ENCODE measurements around the gene TUG1. TPM values are rescaled to one million over a fixed set of nuclear protein-coding genes. Genes with fewer than 3 reads are reported as not detected.
A peak's percentile ranks its signal among the peaks of the same experiment; 100 is the strongest.

The TUG1 gene
- total and polyA plus RNA-seq, 3 experiments from 2014 or later, result 21.3 to 49.9 (median 46.6) TPM

- ChIA-PET POLR2A (interaction anchor here (0.6 to 2.6 kb wide), 6 partner anchors 18 to 517 kb away, joined by 3 to 15 read pairs (median 4); partner anchors contain the start of genes MORC2 and TUG1), CTCF (interaction anchor here (0.6 to 2.3 kb wide), 7 partner anchors 17 to 306 kb away, joined by 3 to 9 read pairs (median 3); partner anchors contain the start of genes MORC2 and TUG1)
- Histone ChIP-seq H3K4me1 (ENCODE audit: insufficient read depth, low read length) (peaks cover 92% of the 10 kb centered on the region), H3K27me3 (ENCODE audit: insufficient read depth, low read length, poor library complexity, severe bottlenecking) (no peaks in the 10 kb centered on the region), H3K36me3 (ENCODE audit: insufficient read depth, low read length) (peaks cover 45% of the 10 kb centered on the region), H3K9me3 (ENCODE audit: low read length) (no peaks in the 10 kb centered on the region), H3K27ac (ENCODE audit: low read depth, low read length) (peak overlapping the region; percentile 17), H3K4me3 (ENCODE audit: low read length) (peak overlapping the region; percentile 63)
- H3K4me1 Mint-ChIP-seq, result peaks cover 67 to 83% (median 77%) of the 10 kb centered on the region in 3 donors
- peak overlapping the region; percentile 83 to 96 (median 92) for H3K27ac Mint-ChIP-seq
- peak overlapping the region; percentile 78 to 92 (median 87) for H3K4me3 Mint-ChIP-seq
- DNase-seq, result peak in 4 of 5 donors; percentile 16 to 62 (median 49)
- H3K27me3 Mint-ChIP-seq, result no peaks in the 10 kb centered on the region
- peaks cover 26 to 86% (median 30%) of the 10 kb centered on the region in 3 donors for H3K36me3 Mint-ChIP-seq
- no peaks in the 10 kb centered on the region for H3K9me3 Mint-ChIP-seq
Observed at GRCh38 chr22:30940685-30941362, 28.2 kb upstream of the TUG1 start.

- H3K4me3 ChIP-seq (ENCODE audit: low read length), result peak overlapping the region; percentile 63
- CTCF ChIA-PET, result interaction anchor here (0.6 to 1.6 kb wide), 3 partner anchors 18 to 307 kb away, joined by 3 to 9 read pairs (median 6); partner anchors contain the start of genes MORC2 and TUG1
- Mint-ChIP-seq H3K27ac (peak overlapping the region; percentile 84 to 96 (median 92)), H3K9me3 (no peaks in the 10 kb centered on the region), H3K36me3 (peaks cover 26 to 86% (median 29%) of the 10 kb centered on the region in 3 donors), H3K27me3 (no peaks in the 10 kb centered on the region), H3K4me3 (peak overlapping the region; percentile 78 to 92 (median 87)), H3K4me1 (peaks cover 65 to 77% (median 75%) of the 10 kb centered on the region in 3 donors)
- H3K36me3 ChIP-seq (ENCODE audit: insufficient read depth, low read length), result peaks cover 45% of the 10 kb centered on the region
- no peaks in the 10 kb centered on the region for H3K27me3 ChIP-seq (ENCODE audit: insufficient read depth, low read length, poor library complexity, severe bottlenecking)
- H3K27ac ChIP-seq (ENCODE audit: low read depth, low read length), result no peak overlapping the region
- POLR2A ChIA-PET, result interaction anchor here (0.6 to 2.6 kb wide), 4 partner anchors 18 to 349 kb away, joined by 3 to 15 read pairs (median 6); partner anchors contain the start of genes MORC2 and TUG1
- peak in 1 of 5 donors; percentile 26 for DNase-seq
- peaks cover 88% of the 10 kb centered on the region for H3K4me1 ChIP-seq (ENCODE audit: insufficient read depth, low read length)
- H3K9me3 ChIP-seq (ENCODE audit: low read length), result no peaks in the 10 kb centered on the region
Observed at GRCh38 chr22:30941363-30941740, 27.7 kb upstream of the TUG1 start.

GRCh38 chr22:30943368-30943767 lies 25.7 kb upstream of the TUG1 start:
- Histone ChIP-seq H3K4me1 (ENCODE audit: insufficient read depth, low read length) (peaks cover 80% of the 10 kb centered on the region), H3K9me3 (ENCODE audit: low read length) (no peaks in the 10 kb centered on the region), H3K4me3 (ENCODE audit: low read length) (no peak overlapping the region), H3K36me3 (ENCODE audit: insufficient read depth, low read length) (peaks cover 28% of the 10 kb centered on the region), H3K27ac (ENCODE audit: low read depth, low read length) (no peak overlapping the region), H3K27me3 (ENCODE audit: insufficient read depth, low read length, poor library complexity, severe bottlenecking) (no peaks in the 10 kb centered on the region)
- Mint-ChIP-seq H3K4me3 (peak overlapping the region; percentile 12 to 80 (median 43)), H3K4me1 (peaks cover 56 to 65% (median 64%) of the 10 kb centered on the region in 3 donors), H3K27me3 (no peaks in the 10 kb centered on the region), H3K9me3 (no peaks in the 10 kb centered on the region), H3K27ac (peak overlapping the region; percentile 19 to 85 (median 76)), H3K36me3 (peaks cover 21 to 75% (median 30%) of the 10 kb centered on the region in 3 donors)
- DNase-seq, result peak; percentile 45 to 81 (median 59)
- ChIA-PET POLR2A (no interaction called here), CTCF (no interaction called here)

GRCh38 chr22:30944986-30945385 lies 24.1 kb upstream of the TUG1 start:
- H3K27me3 ChIP-seq (ENCODE audit: insufficient read depth, low read length, poor library complexity, severe bottlenecking), result no peaks in the 10 kb centered on the region
- DNase-seq, result no peak
- peaks cover 45 to 56% (median 51%) of the 10 kb centered on the region in 3 donors for H3K4me1 Mint-ChIP-seq
- no peak overlapping the region for H3K27ac ChIP-seq (ENCODE audit: low read depth, low read length)
- no peaks in the 10 kb centered on the region for H3K27me3 Mint-ChIP-seq
- peak overlapping the region in 2 of 8 donors; percentile 4 to 62 for H3K27ac Mint-ChIP-seq
- peaks cover 69% of the 10 kb centered on the region for H3K4me1 ChIP-seq (ENCODE audit: insufficient read depth, low read length)
- POLR2A ChIA-PET, result no interaction called here
- H3K4me3 Mint-ChIP-seq, result peak overlapping the region in 2 of 7 donors; percentile 25 to 38
- H3K4me3 ChIP-seq (ENCODE audit: low read length), result no peak overlapping the region
- H3K9me3 ChIP-seq (ENCODE audit: low read length), result no peaks in the 10 kb centered on the region
- CTCF ChIA-PET, result interaction anchor here (0.9 to 2.2 kb wide), 6 partner anchors 21 to 267 kb away, joined by 3 to 7 read pairs (median 3); partner anchors contain the start of gene LIMK2
- H3K9me3 Mint-ChIP-seq, result no peaks in the 10 kb centered on the region
- peaks cover 31% of the 10 kb centered on the region for H3K36me3 ChIP-seq (ENCODE audit: insufficient read depth, low read length)
- H3K36me3 Mint-ChIP-seq, result peaks cover 27 to 72% (median 29%) of the 10 kb centered on the region in 3 donors

DNA sequence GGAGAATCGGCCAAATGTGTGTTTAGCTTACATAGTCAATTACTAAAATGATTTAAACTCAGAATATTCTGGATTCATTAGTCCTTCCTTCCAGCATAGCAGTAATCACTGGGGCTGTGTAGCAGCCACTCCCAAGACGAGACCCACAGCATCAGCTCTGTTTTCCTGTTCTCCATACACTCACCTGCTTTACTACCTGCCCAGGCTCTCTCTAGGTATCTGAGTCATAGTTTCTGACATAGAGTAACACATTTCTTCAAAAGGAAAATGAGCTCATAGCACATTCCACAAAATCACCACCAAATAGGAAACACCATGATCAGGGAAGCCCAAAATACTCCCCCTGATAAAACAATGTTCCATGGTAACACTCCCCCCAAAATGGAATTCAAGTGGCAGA lies 23.4 kb upstream of the TUG1 start:
- CTCF ChIA-PET, result interaction anchor here (0.7 to 2.2 kb wide), 8 partner anchors 10 to 266 kb away, joined by 3 to 7 read pairs (median 3); partner anchors contain the start of genes LIMK2, MORC2 and TUG1
- POLR2A ChIA-PET, result interaction anchor here (0.7 kb wide), 1 partner anchor 23 kb away, joined by 3 read pairs; the partner anchor contains the start of genes MORC2 and TUG1
- H3K36me3 Mint-ChIP-seq, result peaks cover 27 to 72% (median 34%) of the 10 kb centered on the region in 3 donors
- Histone ChIP-seq H3K27me3 (ENCODE audit: insufficient read depth, low read length, poor library complexity, severe bottlenecking) (no peaks in the 10 kb centered on the region), H3K27ac (ENCODE audit: low read depth, low read length) (no peak overlapping the region), H3K9me3 (ENCODE audit: low read length) (no peaks in the 10 kb centered on the region), H3K4me1 (ENCODE audit: insufficient read depth, low read length) (peaks cover 63% of the 10 kb centered on the region), H3K4me3 (ENCODE audit: low read length) (no peak overlapping the region), H3K36me3 (ENCODE audit: insufficient read depth, low read length) (peaks cover 31% of the 10 kb centered on the region)
- peaks cover 40 to 49% (median 47%) of the 10 kb centered on the region in 3 donors for H3K4me1 Mint-ChIP-seq
- no peak overlapping the region for H3K4me3 Mint-ChIP-seq
- H3K27me3 Mint-ChIP-seq, result no peaks in the 10 kb centered on the region
- no peaks in the 10 kb centered on the region for H3K9me3 Mint-ChIP-seq
- H3K27ac Mint-ChIP-seq, result peak overlapping the region in 5 of 8 donors; percentile 8 to 62 (median 22)
- no peak for DNase-seq

- Mint-ChIP-seq H3K27me3 (peaks cover 0 to 1% of the 10 kb centered on the region in 2 donors), H3K36me3 (peaks cover 27 to 72% (median 35%) of the 10 kb centered on the region in 3 donors), H3K27ac (peak overlapping the region in 2 of 8 donors; percentile 31 to 92), H3K4me1 (peaks cover 37 to 46% (median 42%) of the 10 kb centered on the region in 3 donors), H3K9me3 (no peaks in the 10 kb centered on the region), H3K4me3 (no peak overlapping the region)
- no peak overlapping the region for H3K27ac ChIP-seq (ENCODE audit: low read depth, low read length)
- H3K36me3 ChIP-seq (ENCODE audit: insufficient read depth, low read length), result peaks cover 31% of the 10 kb centered on the region
- POLR2A ChIA-PET, result no interaction called here
- H3K27me3 ChIP-seq (ENCODE audit: insufficient read depth, low read length, poor library complexity, severe bottlenecking), result no peaks in the 10 kb centered on the region
- H3K4me1 ChIP-seq (ENCODE audit: insufficient read depth, low read length), result peaks cover 63% of the 10 kb centered on the region
- DNase-seq, result no peak
- CTCF ChIA-PET, result interaction anchor here (0.8 to 2.2 kb wide), 6 partner anchors 9 to 311 kb away, joined by 3 to 7 read pairs (median 5); partner anchors contain the start of genes MORC2 and TUG1
- H3K4me3 ChIP-seq (ENCODE audit: low read length), result no peak overlapping the region
- no peaks in the 10 kb centered on the region for H3K9me3 ChIP-seq (ENCODE audit: low read length)
Observed at GRCh38 chr22:30946354-30946753, 22.7 kb upstream of the TUG1 start.

DNA sequence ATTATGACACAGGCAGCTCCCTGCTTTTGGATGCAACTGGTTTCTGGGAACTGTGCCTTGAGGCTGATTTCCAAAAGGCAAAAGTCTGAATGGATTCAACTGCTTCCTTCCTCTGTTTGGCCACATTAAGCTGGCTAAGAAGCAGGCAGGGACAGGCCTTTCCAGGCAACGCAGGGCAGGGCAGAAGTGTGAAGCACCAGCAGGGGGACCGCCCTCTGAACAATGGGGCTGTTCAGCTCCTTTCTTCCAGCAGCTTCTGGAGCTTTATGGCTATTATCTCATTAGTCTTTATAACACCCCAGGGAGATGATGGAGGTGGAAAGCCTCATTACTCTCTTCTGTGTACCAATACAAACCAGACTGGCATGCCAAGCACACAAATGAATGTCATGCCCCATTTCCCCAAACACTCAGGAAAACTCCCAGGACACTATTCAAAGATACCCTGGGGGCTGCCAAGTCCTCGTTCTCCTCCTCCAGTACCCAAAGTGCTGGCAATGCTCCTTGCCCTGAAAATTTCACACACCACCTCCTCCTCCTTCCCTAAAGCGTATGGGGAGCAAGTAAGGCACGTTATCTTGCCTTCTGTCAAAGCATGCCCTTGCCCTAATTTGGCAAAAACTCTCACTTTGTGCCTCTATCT lies 21.8 kb upstream of the TUG1 start:
- ChIA-PET CTCF (interaction anchor here (0.8 to 1.7 kb wide), 5 partner anchors 8 to 312 kb away, joined by 3 to 6 read pairs (median 3); partner anchors contain the start of genes MORC2 and TUG1), POLR2A (no interaction called here)
- peaks cover 21 to 64% (median 31%) of the 10 kb centered on the region in 3 donors for H3K36me3 Mint-ChIP-seq

More for the DNA sequence above, 21.8 kb upstream of the TUG1 start:
- H3K4me1 ChIP-seq (ENCODE audit: insufficient read depth, low read length), result peaks cover 63% of the 10 kb centered on the region
- H3K27ac ChIP-seq (ENCODE audit: low read depth, low read length), result no peak overlapping the region
- H3K9me3 Mint-ChIP-seq, result no peaks in the 10 kb centered on the region
- no peak for DNase-seq
- H3K27ac Mint-ChIP-seq, result no peak overlapping the region
- peaks cover 31% of the 10 kb centered on the region for H3K36me3 ChIP-seq (ENCODE audit: insufficient read depth, low read length)
- H3K9me3 ChIP-seq (ENCODE audit: low read length), result no peaks in the 10 kb centered on the region
- H3K27me3 Mint-ChIP-seq, result peaks cover 0 to 1% of the 10 kb centered on the region in 2 donors
- no peak overlapping the region for H3K4me3 Mint-ChIP-seq
- no peaks in the 10 kb centered on the region for H3K27me3 ChIP-seq (ENCODE audit: insufficient read depth, low read length, poor library complexity, severe bottlenecking)
- H3K4me1 Mint-ChIP-seq, result peaks cover 29 to 46% (median 33%) of the 10 kb centered on the region in 3 donors
- H3K4me3 ChIP-seq (ENCODE audit: low read length), result no peak overlapping the region
